ENCODE measurements around the gene MYMX.

DNA sequence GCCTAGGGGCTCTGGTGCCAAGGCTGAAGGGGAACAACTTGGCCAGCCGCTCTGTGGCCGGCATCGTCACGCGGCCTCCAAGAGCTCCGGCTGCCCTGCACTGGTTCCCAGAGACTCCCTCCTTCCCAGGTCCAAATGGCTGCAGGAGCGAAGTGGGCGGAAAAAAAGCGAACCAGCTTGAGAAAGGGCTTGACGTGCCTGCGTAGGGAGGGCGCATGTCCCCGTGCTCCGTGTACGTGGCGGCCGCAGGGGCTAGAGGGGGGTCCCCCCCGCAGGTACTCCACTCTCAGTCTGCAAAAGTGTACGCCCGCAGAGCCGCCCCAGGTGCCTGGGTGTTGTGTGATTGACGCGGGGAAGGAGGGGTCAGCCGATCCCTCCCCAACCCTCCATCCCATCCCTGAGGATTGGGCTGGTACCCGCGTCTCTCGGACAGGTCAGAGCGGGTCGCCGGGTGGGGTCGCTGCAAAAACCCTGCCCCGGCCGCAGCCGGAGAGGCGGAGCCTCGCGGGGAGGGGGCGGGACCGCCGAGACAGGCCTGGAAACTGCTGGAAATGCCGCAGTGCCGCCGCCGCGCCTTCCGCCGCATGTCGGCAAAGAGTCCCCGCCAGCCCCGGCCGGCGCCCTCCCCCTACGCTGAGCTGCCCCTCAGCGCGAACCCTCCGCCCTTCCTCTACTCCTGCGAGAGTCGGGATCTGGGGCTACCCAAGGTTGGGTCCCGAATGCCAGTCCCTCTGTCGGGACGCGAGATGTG lies 29.4 kb downstream of the MYMX start:
- TF ChIP-seq ZFHX2 (tag by site-specific recombination; conservative IDR thresholded peaks at IDR 0.05), result no peak
- TF ChIP-seq, protein P1, sequence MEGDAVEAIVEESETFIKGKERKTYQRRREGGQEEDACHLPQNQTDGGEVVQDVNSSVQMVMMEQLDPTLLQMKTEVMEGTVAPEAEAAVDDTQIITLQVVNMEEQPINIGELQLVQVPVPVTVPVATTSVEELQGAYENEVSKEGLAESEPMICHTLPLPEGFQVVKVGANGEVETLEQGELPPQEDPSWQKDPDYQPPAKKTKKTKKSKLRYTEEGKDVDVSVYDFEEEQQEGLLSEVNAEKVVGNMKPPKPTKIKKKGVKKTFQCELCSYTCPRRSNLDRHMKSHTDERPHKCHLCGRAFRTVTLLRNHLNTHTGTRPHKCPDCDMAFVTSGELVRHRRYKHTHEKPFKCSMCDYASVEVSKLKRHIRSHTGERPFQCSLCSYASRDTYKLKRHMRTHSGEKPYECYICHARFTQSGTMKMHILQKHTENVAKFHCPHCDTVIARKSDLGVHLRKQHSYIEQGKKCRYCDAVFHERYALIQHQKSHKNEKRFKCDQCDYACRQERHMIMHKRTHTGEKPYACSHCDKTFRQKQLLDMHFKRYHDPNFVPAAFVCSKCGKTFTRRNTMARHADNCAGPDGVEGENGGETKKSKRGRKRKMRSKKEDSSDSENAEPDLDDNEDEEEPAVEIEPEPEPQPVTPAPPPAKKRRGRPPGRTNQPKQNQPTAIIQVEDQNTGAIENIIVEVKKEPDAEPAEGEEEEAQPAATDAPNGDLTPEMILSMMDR (tag by site-specific recombination; IDR thresholded peaks at IDR 0.05), result peak; percentile 90
- TF ChIP-seq ZNF169 (tag by site-specific recombination; IDR thresholded peaks at IDR 0.05), result no peak
- no peak for TF ChIP-seq YY1 (tag by site-specific recombination; IDR thresholded peaks at IDR 0.05)

All from HEK293 (cell line).